IPS-20b (cell line): ENCODE data around the gene IPPK.

ENCODE experiments used
- H3K27ac ChIP-seq: one replicate; pipeline ENCODE4 v1.5.1; 2013; ENCODE audit warnings: low read length
- H3K27me3 ChIP-seq: 2 replicates; pipeline ENCODE4 v1.6.1; 2013; ENCODE audit warnings: mild to moderate bottlenecking, low read length, inconsistent platforms; ENCODE audit not compliant: insufficient read depth
- H3K36me3 ChIP-seq: 2 replicates; pipeline ENCODE4 v1.6.1; 2013; ENCODE audit warnings: low read depth, mild to moderate bottlenecking, inconsistent platforms, low read length, moderate library complexity; ENCODE audit not compliant: insufficient read depth
- H3K4me1 ChIP-seq: 2 replicates; pipeline ENCODE4 v1.6.1; 2013; ENCODE audit warnings: mild to moderate bottlenecking, control low read depth, inconsistent platforms, low read length, moderate library complexity; ENCODE audit not compliant: insufficient read depth
- H3K4me3 ChIP-seq: 2 replicates; pipeline ENCODE4 v1.5.1; 2013; ENCODE audit warnings: mild to moderate bottlenecking, low read length, inconsistent platforms
- H3K9ac ChIP-seq: 2 replicates; pipeline ENCODE4 v1.6.1; 2013; ENCODE audit warnings: low read depth, mild to moderate bottlenecking, inconsistent platforms, low read length, moderate library complexity
- H3K9me3 ChIP-seq: 2 replicates; pipeline ENCODE4 v1.6.1; 2013; ENCODE audit warnings: mild to moderate bottlenecking, low read depth, low read length, inconsistent platforms; ENCODE audit not compliant: insufficient read depth

Gene IPPK

DNA sequence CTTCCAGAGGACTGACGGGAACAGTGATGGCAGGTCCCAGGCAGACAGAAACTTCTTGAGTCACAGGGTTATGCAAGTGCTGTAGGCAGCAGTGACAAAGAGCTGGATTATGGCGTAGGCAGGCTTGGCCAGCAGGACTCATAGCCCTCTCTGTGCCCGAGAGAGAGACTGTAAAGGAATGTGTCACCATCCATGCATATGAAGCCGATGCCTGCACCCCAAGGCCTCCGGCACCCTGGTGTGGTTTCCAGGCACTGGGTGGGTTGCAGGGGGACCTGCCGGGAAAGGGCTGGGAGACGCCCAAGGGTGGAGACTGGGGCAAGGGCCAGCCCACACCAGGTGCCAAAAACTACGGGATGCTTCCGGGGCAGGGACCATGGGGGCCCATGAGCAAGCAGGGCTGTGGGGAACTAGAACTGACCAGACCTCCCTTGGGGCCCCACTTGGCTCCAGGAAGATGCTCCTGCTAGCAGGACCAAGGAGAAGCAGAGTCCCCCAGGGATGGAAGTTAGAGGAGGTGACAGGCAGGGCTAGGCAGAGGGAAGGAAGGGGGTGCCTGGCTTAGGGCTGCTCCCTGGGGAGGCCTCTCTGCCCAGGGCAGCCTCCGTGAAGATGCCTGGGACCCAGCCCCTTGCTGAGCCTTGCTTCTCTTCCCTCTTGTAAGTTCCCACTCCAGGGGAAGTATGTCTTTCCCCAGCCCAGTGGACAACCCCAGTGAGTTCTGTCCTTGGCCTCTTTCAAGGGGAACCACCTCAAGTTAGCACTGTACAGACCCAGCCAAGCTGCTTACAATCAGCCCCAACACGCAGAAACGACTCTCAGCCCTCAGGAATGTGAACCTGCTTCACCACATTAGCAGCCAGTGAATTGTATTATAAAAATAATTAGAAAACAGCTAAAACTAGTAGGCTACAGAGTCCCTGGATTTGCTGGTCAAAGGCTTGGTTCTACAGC is 10.5 kb upstream of the IPPK start:
- no peak overlapping the region for H3K9ac ChIP-seq
- no peak overlapping the region for H3K27ac ChIP-seq
- no peaks in the 10 kb centered on the region for H3K36me3 ChIP-seq
- H3K4me3 ChIP-seq = no peak overlapping the region
- H3K27me3 ChIP-seq = no peaks in the 10 kb centered on the region
- no peaks in the 10 kb centered on the region for H3K4me1 ChIP-seq
- no peaks in the 10 kb centered on the region for H3K9me3 ChIP-seq

DNA sequence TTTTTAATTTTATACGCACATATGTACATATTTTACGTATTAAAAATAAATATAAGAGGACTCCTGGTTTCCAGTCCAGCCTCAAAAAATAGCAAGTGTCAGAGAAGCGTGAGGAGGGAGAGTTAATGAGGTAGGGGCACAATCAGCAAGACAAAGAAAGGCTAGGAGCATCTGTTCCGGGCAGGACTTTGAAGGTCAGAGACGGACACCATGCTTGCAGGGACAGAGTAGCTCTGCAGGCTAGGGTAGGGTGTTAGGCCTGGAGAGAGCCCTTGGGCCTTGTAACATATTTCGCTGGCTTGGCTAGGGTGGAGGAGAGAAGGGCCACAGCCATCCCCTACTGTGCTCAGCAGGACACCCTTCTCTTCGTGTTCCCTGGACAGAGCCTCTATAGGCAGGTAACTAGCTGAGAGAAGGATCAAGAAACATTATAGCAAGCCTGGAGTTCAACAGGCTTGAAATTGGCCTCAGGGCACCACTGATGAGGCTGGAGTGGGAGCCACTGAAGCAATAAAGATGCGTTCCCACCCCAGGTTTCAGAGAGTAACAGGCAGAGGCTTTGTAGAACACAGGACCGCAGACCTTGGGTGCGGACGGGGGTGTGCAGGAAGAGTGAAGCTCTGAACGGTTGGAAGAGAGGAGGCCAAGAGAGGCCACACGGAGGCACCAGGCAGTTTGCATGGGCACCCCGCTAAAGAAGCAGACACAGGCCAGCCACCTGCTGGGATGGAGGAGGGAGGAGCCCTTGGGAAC is 9.7 kb upstream of the IPPK start:
- H3K27ac ChIP-seq = no peak overlapping the region
- H3K4me3 ChIP-seq = no peak overlapping the region
- no peaks in the 10 kb centered on the region for H3K9me3 ChIP-seq
- H3K9ac ChIP-seq = no peak overlapping the region
- H3K4me1 ChIP-seq = no peaks in the 10 kb centered on the region
- no peaks in the 10 kb centered on the region for H3K36me3 ChIP-seq
- H3K27me3 ChIP-seq = no peaks in the 10 kb centered on the region

DNA sequence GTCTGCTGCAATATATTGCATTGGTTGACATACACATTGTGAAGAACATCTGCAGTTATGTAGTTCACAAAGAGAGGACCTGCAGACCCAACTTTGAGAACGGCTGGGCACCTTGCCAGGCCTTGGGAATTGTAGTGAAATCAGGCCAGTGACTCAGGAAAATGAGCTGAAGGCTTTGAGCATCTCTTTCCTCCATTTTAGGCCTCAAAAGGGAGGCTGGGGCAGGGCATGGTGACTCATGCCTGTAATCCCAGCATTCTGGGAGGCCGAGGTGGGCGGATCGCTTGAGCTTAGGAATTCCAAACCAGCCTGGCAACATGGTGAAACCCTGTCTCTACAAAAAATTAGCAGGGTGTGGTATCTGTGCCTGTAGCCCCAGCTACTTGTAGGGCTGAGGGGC is 1.4 kb upstream of the IPPK start:
- Histone ChIP-seq H3K36me3 (peaks cover 7% of the 10 kb centered on the region; the same call in 1 of the 2 replicates), H3K4me3 (peak overlapping the region; percentile 90), H3K9ac (peak overlapping the region; percentile 92; the same call in 1 of the 2 replicates), H3K9me3 (no peaks in the 10 kb centered on the region), H3K27ac (no peak overlapping the region), H3K4me1 (peaks cover 5% of the 10 kb centered on the region; the same call in 1 of the 2 replicates), H3K27me3 (no peaks in the 10 kb centered on the region)

DNA sequence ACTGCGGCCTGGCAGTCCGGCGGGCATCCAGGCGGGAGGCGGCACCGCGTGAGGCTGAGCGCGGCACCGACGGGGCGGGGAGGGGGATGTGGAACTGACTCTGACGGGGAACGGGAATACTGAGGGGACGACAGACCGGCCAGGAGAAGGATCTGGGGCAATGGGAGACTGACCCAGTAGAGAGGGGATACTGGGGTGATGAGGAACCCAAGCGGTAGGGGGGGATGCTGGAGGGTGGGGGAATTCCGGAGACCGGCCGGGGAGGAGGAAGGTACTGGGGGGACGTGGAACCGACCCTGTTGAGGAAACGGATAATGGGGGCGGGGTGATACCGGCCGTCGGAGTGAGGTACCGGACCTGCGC is 423 bp downstream of the IPPK start:
- no peaks in the 10 kb centered on the region for H3K27me3 ChIP-seq
- H3K27ac ChIP-seq = no peak overlapping the region
- peaks cover 9% of the 10 kb centered on the region; the same call in 1 of the 2 replicates for H3K4me1 ChIP-seq
- peak overlapping the region; percentile 76; the same call in 1 of the 2 replicates for H3K9ac ChIP-seq
- peaks cover 13% of the 10 kb centered on the region; the same call in 1 of the 2 replicates for H3K36me3 ChIP-seq
- H3K9me3 ChIP-seq = no peaks in the 10 kb centered on the region
- H3K4me3 ChIP-seq = peak overlapping the region; percentile 90

DNA sequence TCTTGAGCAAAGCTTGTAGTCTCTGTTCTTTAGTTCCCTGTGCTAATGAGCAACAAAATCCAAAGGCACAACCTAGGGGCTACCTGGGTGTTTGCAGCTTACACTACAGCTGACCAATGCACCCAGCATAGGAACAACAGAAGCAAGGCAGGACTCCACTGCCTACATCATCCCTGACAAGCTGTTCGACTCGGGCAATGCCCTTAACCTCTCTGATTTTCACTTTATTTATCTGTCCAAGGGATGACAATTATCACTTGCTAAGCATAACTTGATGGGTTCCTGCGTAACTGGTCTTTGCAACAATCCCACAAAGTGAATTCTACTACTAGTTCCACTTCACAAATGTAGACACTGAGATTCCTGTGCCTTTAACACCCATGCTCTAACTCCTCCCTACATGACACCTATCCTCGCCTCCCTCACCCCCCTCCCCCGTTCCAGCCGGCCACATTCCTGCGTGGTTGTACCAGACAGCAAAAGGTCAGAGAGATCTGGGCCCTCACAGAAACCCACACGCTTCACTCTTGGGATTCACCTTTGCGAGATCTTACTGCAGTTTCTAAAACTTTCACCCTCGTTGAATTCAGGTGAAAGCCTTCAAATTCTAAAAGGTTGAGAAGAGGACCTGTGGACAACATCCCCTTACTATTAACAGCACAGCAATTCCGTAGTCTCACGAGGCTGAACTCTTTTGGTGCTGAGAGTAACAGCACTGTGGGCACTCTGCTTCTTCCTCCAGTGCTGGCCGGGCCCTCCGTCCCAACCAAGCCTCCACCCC is 995 bp downstream of the IPPK start:
- no peaks in the 10 kb centered on the region for H3K9me3 ChIP-seq
- peak overlapping the region; percentile 76; the same call in 1 of the 2 replicates for H3K9ac ChIP-seq
- H3K27ac ChIP-seq = no peak overlapping the region
- peak overlapping the region; percentile 90 for H3K4me3 ChIP-seq
- H3K4me1 ChIP-seq = peaks cover 9% of the 10 kb centered on the region; the same call in 1 of the 2 replicates
- H3K36me3 ChIP-seq = peaks cover 13% of the 10 kb centered on the region; the same call in 1 of the 2 replicates
- H3K27me3 ChIP-seq = no peaks in the 10 kb centered on the region

DNA sequence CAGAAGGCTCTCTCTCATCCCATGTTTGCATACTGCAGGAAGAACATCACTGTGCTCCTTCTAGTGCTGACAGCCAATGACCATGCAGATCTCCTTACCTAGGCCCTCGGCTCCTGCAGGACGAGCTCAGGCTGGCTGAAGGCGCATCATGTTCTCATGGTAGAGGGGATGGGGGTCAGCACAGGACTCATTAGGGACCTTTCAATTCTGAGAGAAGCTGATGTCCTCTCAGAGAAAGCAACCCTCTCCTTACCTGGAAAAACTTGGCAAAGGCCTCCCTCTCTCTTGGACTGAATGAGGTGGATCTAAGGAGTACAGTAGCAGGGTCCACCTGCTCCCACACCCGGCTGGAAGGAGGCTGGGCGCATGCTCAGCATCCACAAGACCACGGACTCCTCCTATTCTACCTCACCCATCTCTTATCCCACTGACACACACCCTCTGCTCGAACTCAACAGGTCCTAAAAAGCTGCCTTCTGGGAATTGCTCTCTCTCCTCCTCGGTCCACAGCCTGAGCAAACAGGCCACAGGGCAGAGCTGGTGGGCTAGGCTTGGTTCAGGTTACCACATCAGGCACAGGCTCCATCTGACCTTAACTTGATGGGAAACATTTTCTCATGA is 2.9 kb downstream of the IPPK start:
- Histone ChIP-seq H3K27ac (no peak overlapping the region), H3K36me3 (peaks cover 13% of the 10 kb centered on the region; the same call in 1 of the 2 replicates), H3K4me1 (peaks cover 9% of the 10 kb centered on the region; the same call in 1 of the 2 replicates), H3K4me3 (no peak overlapping the region), H3K9ac (no peak overlapping the region), H3K9me3 (no peaks in the 10 kb centered on the region), H3K27me3 (no peaks in the 10 kb centered on the region)

DNA sequence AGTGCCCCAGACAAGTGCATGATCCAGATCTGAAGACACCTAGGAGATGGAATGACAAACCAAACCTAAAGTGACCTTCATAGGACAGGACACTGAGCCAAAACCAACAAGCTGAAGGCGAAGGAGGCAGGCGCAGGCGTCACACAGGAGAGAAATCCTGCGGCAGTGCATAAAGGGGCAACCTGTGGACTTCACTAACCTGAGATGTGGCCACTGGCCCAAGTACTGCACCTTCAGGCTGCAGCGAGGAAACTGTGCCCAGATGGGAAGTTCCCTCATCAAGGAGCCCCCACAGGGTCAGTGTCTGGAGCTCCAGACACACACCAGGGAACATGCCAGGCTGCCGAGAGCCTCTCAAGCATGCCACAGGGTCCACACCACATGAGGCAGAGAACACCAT is 3.7 kb downstream of the IPPK start:
- Histone ChIP-seq H3K27ac (no peak overlapping the region), H3K9ac (no peak overlapping the region), H3K9me3 (no peaks in the 10 kb centered on the region), H3K36me3 (peaks cover 13% of the 10 kb centered on the region; the same call in 1 of the 2 replicates), H3K27me3 (no peaks in the 10 kb centered on the region), H3K4me3 (no peak overlapping the region), H3K4me1 (peaks cover 9% of the 10 kb centered on the region; the same call in 1 of the 2 replicates)

DNA sequence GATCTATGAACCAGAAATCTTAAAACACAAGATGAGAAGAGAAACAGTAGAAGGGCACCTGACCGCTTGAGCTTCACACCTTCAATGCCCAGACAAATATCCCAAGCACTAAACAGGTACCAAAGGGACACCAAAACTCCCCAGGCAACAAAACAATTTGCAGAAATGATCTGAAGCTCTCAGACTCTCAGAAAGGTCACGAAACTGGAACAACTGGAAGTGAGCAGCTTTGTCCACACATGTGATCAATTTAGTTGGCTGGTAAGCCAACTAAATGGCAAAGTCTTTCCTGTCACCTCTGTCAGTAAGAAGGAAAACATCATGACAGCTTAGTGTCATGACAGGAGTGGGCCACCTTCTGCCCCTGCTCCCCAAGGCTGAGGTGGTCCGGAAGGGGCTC is 4.1 kb downstream of the IPPK start:
- H3K4me3 ChIP-seq = no peak overlapping the region

DNA sequence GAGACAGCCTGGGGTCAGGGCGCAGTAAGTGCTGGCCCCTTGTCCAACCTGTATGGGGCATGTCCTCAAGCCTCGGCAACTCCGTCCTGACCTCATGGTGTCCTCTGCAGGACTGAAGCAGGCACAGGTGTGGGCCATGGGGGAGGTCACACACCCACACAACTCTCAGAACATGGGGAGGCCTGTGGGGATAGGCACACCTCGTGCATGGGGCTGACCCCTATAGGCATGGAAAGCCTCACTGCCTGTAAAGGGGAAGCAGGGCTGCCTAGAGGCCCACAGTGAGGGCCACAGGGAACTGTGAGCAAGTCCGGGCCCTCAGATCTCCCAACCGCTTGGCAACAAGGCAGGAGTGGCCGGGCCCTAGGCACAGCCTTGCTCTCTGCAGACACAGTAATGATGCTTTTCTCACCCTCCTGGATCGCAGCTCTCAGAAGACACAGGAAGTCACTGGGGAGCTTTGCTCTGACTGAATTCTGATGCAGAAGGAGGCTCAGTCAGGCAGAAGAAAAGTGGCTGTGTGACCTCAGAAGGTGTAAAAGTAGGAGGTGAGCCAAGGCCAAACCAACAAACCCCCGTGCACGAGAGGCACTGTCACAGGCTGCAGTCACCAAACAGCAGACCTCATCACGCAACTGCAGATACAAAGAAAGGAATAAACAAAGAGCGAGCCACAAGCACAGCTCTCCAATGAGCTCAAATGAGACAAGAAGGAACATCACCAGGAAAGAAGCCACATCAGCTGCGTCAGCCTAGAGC is 5.4 kb downstream of the IPPK start:
- Histone ChIP-seq H3K9me3 (no peaks in the 10 kb centered on the region), H3K9ac (no peak overlapping the region), H3K36me3 (peaks cover 13% of the 10 kb centered on the region; the same call in 1 of the 2 replicates), H3K27ac (no peak overlapping the region), H3K27me3 (no peaks in the 10 kb centered on the region), H3K4me3 (no peak overlapping the region), H3K4me1 (peaks cover 9% of the 10 kb centered on the region; the same call in 1 of the 2 replicates)

More for the DNA sequence above, 4.1 kb downstream of the IPPK start:
- H3K9me3 ChIP-seq = no peaks in the 10 kb centered on the region
- H3K9ac ChIP-seq = no peak overlapping the region
- peaks cover 9% of the 10 kb centered on the region; the same call in 1 of the 2 replicates for H3K4me1 ChIP-seq
- H3K27ac ChIP-seq = no peak overlapping the region
- H3K27me3 ChIP-seq = no peaks in the 10 kb centered on the region
- H3K36me3 ChIP-seq = peaks cover 13% of the 10 kb centered on the region; the same call in 1 of the 2 replicates

DNA sequence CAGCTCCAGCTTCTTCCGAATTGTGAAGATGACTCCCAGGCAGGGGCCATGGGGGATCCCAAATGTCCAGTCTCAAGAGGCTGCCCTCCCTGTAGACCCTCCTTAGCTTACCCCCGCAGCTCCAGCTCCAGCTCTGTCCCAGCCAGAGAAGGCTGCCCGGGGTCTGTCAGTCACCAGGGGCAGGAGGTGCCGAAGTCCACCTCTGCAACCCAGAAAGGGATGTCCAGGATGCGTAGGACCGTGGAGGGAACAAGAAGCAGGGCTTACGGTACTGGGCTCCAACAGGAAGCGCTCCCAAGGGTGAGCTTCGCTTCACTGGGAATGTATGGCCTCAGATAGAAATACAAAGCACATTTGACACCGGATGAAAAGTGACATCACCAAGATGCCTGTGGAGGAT is 6.0 kb downstream of the IPPK start:
- Histone ChIP-seq H3K4me1 (peaks cover 8% of the 10 kb centered on the region; the same call in 1 of the 2 replicates), H3K4me3 (no peak overlapping the region), H3K27ac (no peak overlapping the region), H3K9ac (no peak overlapping the region), H3K9me3 (no peaks in the 10 kb centered on the region), H3K36me3 (peaks cover 13% of the 10 kb centered on the region; the same call in 1 of the 2 replicates), H3K27me3 (no peaks in the 10 kb centered on the region)
